GM21576 (cell line): ENCODE data around the gene GLIPR1L2.
"Not testable (repeated sequence)": the region's sequence is repeated elsewhere in the genome, so short reads cannot be mapped to it uniquely, and the experiment has no call there.

ENCODE experiments used
- ATAC-seq: cut with Tn5 transposase; IDR thresholded peaks from one replicate; pipeline ENCODE4 v1.9.1; 2021; ENCODE audit warnings: mild to moderate bottlenecking, moderate library complexity; ENCODE audit not compliant: unreplicated experiment

The GLIPR1L2 gene

DNA sequence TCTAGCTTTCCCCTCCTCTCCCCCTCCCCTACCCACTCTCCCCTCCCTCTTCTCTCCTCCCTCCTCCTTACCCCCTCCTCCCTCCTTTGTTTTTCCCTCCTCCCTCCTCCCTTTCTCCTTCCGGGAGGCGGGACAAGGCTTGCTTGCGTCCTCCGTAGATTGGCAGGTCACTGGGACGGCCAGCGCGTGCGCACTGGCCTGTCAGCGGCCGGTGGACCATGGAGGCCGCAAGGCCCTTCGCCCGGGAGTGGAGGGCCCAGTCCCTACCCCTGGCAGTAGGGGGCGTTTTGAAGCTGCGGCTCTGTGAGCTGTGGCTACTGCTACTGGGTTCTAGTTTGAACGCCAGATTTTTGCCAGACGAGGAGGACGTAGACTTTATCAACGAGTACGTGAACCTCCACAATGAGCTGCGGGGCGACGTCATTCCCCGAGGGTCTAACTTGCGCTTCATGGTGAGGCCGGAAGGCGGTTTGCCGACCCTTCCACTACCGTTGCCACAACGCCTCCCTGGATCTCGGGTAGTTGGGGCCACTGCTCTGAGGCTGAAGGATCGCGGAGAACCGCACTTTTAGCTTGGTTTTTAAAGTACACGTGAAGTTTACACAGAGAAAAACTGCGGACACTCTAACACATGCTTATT is at the start of gene GLIPR1L2:
Gene GLIPR1L2, plus strand, starts transcription at position 191 of the 640 bp plus-strand sequence. Its CDS starts 28 bp downstream, at position 219.
- peak; percentile 96 for ATAC-seq

DNA sequence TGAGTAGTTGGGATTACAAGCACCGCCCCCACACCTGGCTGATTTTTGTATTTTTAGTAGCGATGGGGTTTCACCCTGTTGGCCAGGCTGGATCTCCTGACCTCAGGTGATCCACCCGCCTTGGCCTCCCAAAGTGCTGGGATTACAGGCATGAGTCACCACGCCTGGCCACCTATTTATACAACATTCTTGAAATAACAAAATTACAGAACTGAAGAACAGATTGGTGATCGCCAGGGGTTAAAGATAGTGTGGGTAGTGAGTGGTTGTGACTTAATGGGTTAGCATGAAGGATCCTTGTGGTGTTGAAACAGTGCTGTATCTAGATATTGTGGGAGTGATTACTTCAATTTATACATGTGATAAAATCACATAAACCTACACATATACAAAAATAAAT is 49.0 kb upstream of the GLIPR1L2 start:
- no peak for ATAC-seq

DNA sequence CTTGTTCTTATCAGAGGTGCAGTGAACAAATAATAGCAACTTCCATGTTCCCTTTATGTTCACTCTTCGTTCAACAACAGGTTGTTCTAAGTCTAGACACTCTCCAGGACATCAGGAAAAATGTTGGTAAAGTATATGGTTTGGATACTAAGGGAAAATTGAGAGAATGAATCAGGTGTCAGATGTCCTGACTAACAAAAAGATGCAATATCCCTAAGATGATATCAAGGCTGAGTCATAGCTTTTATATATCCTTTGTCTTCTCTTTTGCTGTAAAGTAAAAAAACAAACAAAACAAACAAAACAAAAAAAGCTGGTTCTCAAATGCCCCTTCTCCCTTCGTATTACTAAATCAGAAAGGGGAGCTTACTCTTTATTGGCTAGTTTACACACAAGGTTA is 45.4 kb upstream of the GLIPR1L2 start:
- ATAC-seq = no peak

DNA sequence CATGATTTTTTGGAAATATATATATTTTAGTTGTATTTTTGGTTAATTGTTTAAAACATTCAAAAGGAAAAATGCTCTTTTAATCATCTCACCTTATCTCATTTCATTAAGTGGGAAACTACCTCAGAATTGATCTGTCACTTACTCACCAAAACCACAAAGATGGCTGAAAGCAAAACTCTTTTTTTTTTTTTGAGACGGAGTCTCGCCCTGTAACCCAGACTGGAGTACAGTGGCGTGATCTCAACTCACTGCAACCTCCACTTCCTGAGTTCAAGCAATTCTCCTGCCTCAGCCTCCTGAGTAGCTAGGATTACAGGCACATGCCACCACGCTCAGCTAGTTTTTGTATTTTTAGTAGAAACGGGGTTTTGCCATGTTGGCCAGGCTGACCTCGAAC is 44.7 kb upstream of the GLIPR1L2 start:
- ATAC-seq = not testable (repeated sequence)

DNA sequence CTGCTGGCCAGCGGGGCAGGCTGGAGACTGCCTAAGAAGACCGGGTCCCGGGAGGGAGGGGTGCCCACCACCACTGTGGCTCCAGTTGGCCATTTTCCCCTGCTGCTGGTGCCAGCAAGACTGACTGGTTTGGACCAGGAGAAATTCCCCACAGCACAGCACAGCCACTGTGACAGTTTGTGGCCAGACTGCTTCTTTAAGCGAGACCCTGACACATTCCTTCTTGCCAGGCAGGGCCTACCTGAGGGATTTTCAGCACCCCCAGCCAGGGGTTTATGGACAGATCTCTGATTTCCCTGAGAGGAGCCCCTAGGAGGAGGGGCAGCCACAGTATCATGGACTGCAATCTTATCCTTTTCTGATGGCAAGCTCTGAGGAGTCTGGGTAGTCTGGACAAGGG is 40.9 kb upstream of the GLIPR1L2 start:
- ATAC-seq = no peak

DNA sequence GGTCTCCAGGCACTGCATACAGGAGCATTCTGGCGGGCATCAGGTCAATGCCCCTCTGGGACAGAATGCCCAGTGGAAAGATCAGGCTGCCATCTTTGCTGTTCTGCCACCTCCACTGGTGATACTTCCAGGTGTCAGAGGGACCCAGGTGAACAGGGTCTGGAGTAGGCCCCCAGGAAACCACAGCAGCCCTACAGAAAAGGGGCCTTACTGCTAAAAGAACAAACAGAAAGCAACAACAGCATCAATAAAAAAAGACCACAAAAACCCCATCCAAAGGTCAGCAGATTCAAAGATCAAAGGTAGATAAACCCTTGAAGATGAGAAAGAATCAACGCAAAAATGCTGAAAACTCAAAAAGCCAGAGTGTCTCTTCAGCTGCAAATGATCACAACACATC is 40.5 kb upstream of the GLIPR1L2 start:
- no peak for ATAC-seq

DNA sequence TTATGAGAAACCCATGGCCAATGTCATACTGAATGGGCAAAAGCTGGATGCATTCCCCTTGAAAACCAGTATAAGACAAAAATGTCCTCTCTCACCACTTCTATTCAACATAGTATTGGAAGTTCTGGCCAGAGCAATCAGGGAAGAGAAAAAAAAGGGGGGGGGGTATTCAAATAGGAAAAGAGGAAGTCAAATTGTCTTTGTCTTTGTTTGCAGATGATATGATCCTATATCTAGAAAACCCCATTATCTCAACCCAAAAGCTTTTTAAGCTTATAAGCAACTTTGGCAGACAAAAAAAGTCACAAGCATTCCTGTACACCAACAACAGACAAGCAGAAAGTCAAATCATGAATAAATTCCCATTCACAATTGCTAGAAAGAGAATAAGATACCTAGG is 36.9 kb upstream of the GLIPR1L2 start:
- ATAC-seq = no peak

DNA sequence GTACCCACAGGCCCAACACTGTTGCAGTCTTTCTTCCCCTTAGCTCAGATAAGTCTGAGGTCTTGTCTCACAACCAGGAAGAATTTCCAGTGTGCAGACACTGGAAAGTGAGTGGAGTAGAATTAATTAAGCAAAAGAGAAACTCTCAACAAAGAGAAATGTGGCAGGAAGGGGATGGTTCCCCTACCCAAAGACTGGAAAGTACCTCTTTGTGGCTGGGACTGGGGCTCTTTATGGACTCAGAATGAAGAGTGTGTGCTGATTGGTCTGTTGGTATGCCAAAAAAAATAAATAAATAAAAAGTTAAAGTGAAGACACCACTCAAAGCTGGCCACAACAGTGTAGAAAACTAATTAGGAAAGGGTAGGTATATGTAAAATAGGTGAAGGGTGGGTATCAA is 30.0 kb upstream of the GLIPR1L2 start:
- no peak for ATAC-seq

DNA sequence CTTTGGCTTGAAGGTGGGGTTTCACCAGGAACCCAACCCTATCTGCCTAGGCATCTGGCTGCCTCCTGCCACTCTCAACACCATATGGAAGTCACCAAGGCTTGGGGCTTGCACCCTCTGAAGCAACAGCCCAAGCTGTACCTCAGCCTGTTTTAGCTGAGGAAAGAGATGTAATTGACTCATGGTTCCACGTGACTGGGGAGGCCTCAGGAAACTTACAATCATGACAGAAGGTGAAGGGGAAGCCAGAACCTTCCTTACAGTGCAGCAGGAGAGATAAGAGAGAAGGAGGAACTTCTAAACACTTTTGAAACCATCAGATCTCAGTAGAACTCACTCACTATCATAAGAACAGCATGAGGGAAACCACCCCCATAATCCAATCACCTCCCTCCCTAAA is 29.5 kb upstream of the GLIPR1L2 start:
- no peak for ATAC-seq

DNA sequence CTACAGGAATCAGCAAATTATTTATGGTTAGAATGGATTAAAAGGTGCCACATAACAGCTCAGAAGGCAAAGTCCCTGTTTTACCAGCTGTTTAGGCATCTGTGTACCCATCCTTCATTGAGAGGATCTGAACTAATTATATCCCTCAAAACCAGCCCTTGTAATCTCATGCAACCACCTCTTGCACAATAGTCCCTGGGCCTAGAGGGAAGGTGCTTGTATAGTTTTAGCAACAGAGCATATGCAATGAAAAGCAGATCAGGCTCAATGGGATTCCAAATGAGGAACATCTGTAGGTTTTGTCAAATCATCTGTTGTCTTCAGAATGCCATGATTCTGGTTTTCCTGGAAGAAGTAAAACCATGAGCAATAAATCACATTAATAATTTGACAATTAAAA is 26.0 kb upstream of the GLIPR1L2 start:
- no peak for ATAC-seq

DNA sequence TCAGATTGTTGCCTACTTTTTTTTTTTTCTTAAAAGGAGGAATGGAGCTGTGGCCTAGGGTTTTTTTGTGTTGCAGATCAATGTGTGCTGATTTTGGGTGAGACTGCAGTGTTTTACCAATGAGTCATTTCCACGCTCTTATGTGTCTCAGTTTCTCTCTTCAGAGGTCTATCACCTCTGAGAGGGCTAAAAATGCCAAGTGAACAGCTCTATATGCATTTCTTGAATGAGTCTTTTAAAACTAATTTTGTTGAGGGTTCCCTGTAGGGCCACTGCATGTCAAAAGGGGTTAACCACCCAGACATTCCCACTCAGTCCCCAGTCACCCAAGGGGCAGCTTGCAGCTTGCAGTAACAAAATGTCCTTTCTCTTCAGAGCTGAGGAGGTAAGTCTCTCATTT is 24.3 kb upstream of the GLIPR1L2 start:
- peak; percentile 75 for ATAC-seq

DNA sequence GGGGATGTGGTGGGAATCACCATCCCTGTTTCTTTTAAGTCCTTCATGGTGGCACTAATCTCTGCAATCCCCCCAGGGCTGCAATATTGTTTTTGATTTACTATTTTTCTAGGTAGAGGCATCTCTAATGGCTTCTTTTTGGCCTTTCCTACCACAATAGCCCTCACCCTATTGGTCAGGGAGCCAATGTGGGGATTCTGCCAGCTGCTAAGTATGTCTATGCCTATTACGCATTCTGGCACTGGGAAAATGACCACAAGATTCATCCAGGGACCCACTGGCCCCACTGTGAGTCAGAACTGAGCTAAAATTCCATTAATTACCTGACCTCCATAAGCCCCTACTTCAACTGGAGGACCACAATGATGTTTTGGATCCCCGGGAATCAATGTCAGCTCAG is 15.9 kb upstream of the GLIPR1L2 start:
- no peak for ATAC-seq

DNA sequence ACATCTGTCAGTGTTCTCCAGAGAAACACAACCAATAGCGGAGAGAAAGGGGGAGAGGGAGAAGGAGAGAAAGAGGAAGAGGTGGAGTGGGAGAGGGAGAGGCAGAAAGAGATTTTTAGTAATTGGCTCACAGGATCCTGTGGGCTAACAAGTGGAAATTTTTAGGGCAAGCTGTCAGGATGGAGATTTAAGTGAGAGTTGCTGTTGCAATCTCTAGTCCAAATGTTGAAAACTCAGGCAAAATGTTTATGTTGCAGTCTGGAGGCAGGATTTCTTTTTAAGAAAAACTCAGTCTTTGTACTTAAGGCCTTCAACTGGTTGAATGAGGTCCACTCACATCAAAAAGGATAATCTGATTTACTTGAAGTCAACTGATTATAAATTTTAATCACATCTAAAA is 12.5 kb upstream of the GLIPR1L2 start:
- no peak for ATAC-seq

DNA sequence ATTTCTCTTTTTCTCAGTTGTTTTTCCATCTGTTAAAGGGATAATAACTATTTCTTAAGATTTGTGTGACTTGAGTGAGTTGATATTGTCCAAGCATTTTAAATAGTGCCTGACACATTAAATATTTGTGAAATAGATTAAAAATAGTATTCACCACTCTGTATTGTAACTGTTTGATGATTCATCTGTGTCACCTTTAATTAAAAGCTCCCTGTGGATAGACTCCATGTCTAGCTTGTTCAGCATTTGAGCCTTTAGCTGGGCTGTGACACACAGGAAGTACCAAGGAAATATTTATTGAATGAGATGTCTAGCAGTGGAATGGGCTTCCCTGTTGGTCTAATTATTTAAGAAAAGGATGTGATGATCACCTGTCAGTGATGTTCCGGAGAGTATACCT is 1.8 kb upstream of the GLIPR1L2 start:
- ATAC-seq = no peak

DNA sequence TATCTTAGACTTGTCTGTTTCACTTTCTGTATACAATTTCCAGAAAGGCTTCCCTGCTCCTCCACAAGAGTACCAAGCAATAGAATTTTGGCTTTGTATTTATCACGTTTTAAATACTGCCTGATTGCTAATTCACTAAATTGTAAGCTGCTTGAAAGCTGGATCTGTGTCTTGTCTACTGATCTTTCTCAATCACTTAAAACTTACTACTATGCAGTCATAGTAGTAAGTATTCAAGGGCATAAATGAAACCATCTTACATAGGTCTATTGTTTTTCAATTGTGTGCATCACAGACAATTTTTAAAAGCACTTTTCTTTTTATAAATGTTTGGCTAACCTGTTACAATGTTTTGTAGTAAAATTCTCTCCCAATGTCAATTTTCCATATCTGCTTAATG is 1.2 kb upstream of the GLIPR1L2 start:
- ATAC-seq = no peak

DNA sequence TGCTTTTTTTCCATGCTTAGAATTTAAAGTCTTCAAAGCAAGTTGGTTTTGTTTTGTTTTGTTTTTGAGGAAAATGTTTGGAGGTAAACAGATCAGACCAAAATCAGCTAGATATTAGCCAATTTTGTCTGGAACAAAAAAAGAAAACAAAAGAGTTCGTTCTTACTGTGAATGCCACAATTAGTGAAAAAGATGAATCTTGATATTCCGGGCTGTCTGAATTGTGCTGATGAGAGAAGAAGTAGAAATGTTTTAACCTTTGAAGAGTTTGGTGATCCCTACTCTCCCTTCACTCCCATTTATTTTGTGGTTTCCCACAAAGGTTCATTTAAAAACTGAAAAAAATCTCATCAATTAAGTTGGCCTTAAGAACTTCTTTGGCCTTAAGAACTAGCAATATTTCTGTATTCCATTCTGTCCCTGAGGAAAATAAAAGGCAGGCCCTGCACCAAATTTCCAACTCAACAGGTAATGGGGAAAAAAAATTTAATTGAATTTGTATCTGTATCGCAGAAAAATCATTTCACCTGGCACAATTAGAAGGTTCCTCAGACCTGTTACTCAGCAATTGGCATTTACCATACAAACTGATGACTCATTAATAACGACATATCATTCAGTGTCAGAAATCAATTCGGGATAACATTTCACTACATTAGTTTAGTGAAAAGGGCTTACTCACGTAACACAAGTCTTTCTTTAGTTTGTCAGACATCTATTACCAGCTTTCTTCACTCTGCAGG is 562 bp upstream of the GLIPR1L2 start:
- no peak for ATAC-seq

DNA sequence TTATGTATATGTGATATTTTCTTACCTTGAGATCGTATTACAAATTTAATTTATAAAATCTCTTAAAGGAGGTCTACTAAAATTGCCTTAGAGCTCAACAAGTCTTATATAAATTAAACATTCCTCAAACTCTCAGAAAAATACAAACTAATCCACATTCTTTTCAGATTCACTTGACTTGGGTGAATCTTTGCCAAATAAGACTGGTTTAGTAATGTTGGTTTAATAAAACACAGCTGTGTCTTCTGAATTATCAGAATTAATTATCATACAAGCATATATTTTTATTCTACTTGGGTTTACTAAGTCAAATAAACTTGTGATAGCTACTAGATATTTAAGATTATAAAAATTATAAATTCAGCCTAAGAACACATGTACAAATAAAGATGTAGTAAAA is 13.3 kb downstream of the GLIPR1L2 start:
- ATAC-seq = no peak

DNA sequence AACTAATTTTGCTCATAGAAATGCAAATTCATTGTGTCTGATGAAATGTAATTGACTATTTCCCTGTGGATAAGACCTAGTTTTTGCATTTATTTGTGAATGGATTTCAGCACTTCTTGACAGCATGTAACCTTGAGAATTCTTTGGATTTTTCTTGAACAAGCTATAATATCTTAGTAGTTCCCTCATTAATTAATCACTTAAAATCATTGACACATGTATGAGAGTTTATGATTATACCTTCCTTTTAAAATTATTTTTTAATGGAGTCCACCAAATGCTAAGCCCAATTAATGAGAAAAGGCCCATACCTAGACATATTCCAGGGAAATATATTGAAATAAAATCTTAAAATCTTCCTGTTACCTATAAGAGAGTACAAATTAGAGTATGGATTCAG is 16.8 kb downstream of the GLIPR1L2 start:
- ATAC-seq = no peak

DNA sequence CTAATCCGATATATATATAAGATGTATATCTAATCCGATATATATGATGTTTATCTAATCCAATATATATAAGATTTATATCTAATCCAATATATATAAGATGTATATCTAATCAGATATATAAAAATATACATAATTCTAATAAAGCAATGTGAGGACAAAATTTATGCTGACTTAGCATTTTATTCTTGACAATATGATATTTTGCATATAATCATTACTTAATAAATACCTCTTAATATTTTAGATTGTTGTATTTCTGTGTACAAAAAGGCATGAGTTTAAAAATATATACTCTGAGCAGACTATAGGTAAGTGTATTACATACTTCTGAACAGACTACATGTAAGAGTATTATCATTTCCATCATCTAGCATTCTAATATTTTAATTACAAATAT is 18.9 kb downstream of the GLIPR1L2 start:
- no peak for ATAC-seq

DNA sequence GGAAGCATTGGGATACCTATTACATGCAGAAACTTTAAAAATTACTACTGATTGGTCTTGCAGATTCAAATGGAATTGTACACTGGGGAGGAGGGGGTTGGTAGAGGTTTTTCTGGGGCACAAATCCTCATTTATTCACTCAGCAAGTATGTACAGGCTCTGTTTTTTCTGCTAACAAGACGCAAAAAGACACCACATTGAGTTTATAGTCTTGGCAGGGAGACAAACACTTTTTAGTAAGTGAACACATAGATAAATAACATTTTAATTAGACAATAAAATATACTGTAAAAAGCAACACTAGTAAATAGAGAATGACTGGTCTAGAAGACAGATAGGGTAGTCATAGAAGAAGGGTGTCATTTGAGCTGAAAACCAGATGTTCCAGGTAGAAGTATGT is 23.8 kb downstream of the GLIPR1L2 start:
- ATAC-seq = no peak

DNA sequence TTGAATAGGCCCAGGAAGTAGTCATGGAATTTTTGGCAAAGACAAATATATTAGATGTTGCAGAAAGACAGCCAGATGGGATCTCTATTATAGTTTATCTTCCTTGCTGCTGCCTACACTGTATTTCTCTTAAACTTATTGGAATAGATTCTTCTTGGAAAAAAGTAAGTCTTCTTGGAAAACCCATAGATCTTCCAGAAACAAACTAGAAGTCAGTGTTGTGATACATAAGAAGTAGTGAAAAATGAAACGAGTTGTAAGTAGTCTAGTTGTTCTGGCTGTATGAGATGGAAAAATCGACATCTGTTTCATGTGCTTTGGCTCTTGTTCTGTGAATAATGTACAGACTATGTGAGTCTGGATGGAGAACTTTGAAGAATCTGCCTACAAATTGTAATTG is 29.0 kb downstream of the GLIPR1L2 start:
- ATAC-seq = no peak

DNA sequence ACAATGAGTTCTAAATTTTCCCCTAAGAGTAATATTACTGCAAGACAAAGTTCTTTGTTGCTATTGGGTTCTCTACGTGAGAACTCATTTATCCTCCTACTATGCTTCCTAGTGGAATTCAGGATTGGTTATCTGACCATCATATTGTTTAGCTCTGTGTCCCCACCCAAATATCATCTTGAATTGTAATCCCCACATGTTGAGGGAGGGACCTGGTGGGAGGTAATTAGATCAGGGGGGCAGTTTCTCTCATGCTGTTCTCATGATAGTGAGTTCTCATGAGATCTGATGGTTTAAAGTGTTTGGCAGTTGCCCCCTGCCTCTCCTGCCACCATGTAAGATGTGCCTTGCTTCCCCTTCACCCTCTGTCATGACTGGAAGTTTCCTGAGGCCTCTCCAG is 36.6 kb downstream of the GLIPR1L2 start:
- no peak for ATAC-seq

DNA sequence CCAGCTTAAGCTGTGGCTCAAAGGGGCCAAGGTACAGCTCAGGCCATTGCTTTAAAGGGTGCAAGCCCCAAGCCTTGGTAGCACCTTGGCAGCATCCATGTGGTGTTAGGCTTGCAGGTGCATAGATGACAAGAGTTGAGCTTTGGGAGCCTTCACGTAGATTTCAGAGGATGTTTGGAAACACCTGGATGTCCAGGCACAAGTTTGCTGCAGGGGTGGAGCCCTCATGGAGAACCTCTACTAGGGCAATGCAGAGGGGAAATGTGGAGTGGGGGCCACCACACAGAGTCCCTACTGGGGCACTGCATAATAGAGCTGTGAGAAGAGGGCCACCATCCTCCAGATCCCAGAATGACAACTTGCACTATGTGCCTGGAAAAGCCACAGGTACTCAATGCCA is 37.9 kb downstream of the GLIPR1L2 start:
- ATAC-seq = no peak
